Measurements from ENCODE around the gene VSTM2B. TPM values are rescaled to one million over a fixed set of nuclear protein-coding genes. Genes with fewer than 3 reads are reported as not detected.
A peak's percentile ranks its signal among the peaks of the same experiment; 100 is the strongest.

VSTM2B gene
- polyA plus RNA-seq, 3 donors: not detected

GRCh38 chr19:29591670-29592069, 65.9 kb downstream of the VSTM2B start:
- WGBS, 3 donors: 80 to 92% (median 87%) methylated on average over 3 of the region's 3 CpGs
- H3K27ac ChIP-seq (ENCODE audit: low read depth, low read length): no peak overlapping the region

- H3K27ac ChIP-seq (ENCODE audit: low read depth, low read length): no peak overlapping the region
- WGBS, 3 donors: 71 to 79% (median 75%) methylated on average over 6 of the region's 6 CpGs
Observed at GRCh38 chr19:29593869-29594268, 68.1 kb downstream of the VSTM2B start.

- 25 to 38% (median 33%) methylated on average over 10 of the region's 10 CpGs for WGBS, 3 donors
- H3K27ac ChIP-seq (ENCODE audit: low read depth, low read length): no peak overlapping the region
Observed at GRCh38 chr19:29596080-29596727, 70.4 kb downstream of the VSTM2B start.

- 13 to 23% (median 20%) methylated on average over 9 of the region's 9 CpGs for WGBS, 3 donors
- H3K27ac ChIP-seq (ENCODE audit: low read depth, low read length): no peak overlapping the region
Observed at GRCh38 chr19:29596885-29597525, 71.2 kb downstream of the VSTM2B start.

GRCh38 chr19:29598036-29598435, 72.2 kb downstream of the VSTM2B start:
- no peak overlapping the region for H3K27ac ChIP-seq (ENCODE audit: low read depth, low read length)
- 37 to 57% (median 53%) methylated on average over 7 of the region's 7 CpGs for WGBS, 3 donors

- H3K27ac ChIP-seq (ENCODE audit: low read depth, low read length): no peak overlapping the region
- 61 to 64% (median 64%) methylated on average over 3 of the region's 3 CpGs for WGBS, 3 donors
Observed at GRCh38 chr19:29598496-29598895, 72.7 kb downstream of the VSTM2B start.

- 63 to 78% (median 76%) methylated on average over 5 of the region's 5 CpGs for WGBS, 3 donors
- no peak overlapping the region for H3K27ac ChIP-seq (ENCODE audit: low read depth, low read length)
Observed at GRCh38 chr19:29603308-29603707, 77.5 kb downstream of the VSTM2B start.

- H3K27ac ChIP-seq (ENCODE audit: low read depth, low read length): peak within 1 kb of the TSS; percentile 96
- 0 to 1% (median 1%) methylated on average over 47 of the region's 47 CpGs for WGBS, 3 donors
Observed at GRCh38 chr19:29605653-29606419, 80.0 kb downstream of the VSTM2B start, which contains the start of gene POP4. Gene POP4, plus strand, starts transcription at chr19:29606283. Its CDS starts 36 bp downstream, at chr19:29606319.

- 1 to 2% (median 1%) methylated on average over 12 of the region's 12 CpGs for WGBS, 3 donors
- no peak overlapping the region for H3K27ac ChIP-seq (ENCODE audit: low read depth, low read length)
Observed at GRCh38 chr19:29606420-29606747, 80.6 kb downstream of the VSTM2B start.

GRCh38 chr19:29609636-29610035, 83.8 kb downstream of the VSTM2B start:
- no peak overlapping the region for H3K27ac ChIP-seq (ENCODE audit: low read depth, low read length)
- WGBS, 3 donors: 91 to 93% (median 93%) methylated on average over 11 of the region's 11 CpGs

- H3K27ac ChIP-seq (ENCODE audit: low read depth, low read length): no peak overlapping the region
- 79 to 85% (median 80%) methylated on average over 22 of the region's 22 CpGs for WGBS, 3 donors
Observed at GRCh38 chr19:29610213-29610573, 84.4 kb downstream of the VSTM2B start.

GRCh38 chr19:29610574-29611271, 84.9 kb downstream of the VSTM2B start:
- WGBS, 3 donors: 33 to 35% (median 35%) methylated on average over 19 of the region's 19 CpGs
- no peak overlapping the region for H3K27ac ChIP-seq (ENCODE audit: low read depth, low read length)

- no peak overlapping the region for H3K27ac ChIP-seq (ENCODE audit: low read depth, low read length)
- WGBS, 3 donors: 91 to 96% (median 95%) methylated on average over 9 of the region's 9 CpGs
Observed at GRCh38 chr19:29612121-29612520, 86.3 kb downstream of the VSTM2B start.

GRCh38 chr19:29612801-29613595, 87.2 kb downstream of the VSTM2B start:
- H3K27ac ChIP-seq (ENCODE audit: low read depth, low read length): no peak overlapping the region
- WGBS, 3 donors: 88 to 94% (median 88%) methylated on average over 21 of the region's 21 CpGs

GRCh38 chr19:29614046-29614445, 88.3 kb downstream of the VSTM2B start:
- H3K27ac ChIP-seq (ENCODE audit: low read depth, low read length): no peak overlapping the region
- WGBS, 3 donors: 82 to 87% (median 84%) methylated on average over 7 of the region's 7 CpGs
